T-helper 2 cell treated with Interferon-gamma antibody and Interleukin-4, amounts not matched to agents 100 ng/mL and 5 ng/mL, for 36 hours (primary cell): Measurements from ENCODE around the gene MVP. TPM values are rescaled to one million over a fixed set of nuclear protein-coding genes. Genes with fewer than 3 reads are reported as not detected.

Experiments
- intact Hi-C: fragments of 100-400 bp; cut with micrococcal nuclease; formaldehyde crosslinking; loops from one replicate; pipeline ENCODE4 v1.15.1; 2023
- total RNA-seq: library from RNA; stranded (reverse); gene quantifications from 2 replicates; pipeline ENCODE4 v1.2.3, GENCODE V29; 2022

The MVP gene
- total RNA-seq, 1 donor from 2014 or later = 159 TPM

- intact Hi-C loops = no loop called here
Observed at GRCh38 chr16:29897333-29897732, 77.1 kb downstream of the MVP start.

Other genes with a start within 250 kb of the MVP start
- 431 and 444 TPM in 2 replicates for gene SPN, start 157.2 kb upstream of the MVP start, total RNA-seq
- 11.9 and 12.5 TPM in 2 replicates for gene QPRT, start 141.3 kb upstream of the MVP start, total RNA-seq
- gene C16orf54, start 74.5 kb upstream of the MVP start, total RNA-seq = 64.9 and 65.4 TPM in 2 replicates
- not detected in 2 replicates for gene ZG16, start 42.2 kb upstream of the MVP start, total RNA-seq
- 168 and 169 TPM in 2 replicates for gene KIF22, start 29.7 kb upstream of the MVP start, total RNA-seq
- gene MAZ, start 13.9 kb upstream of the MVP start, total RNA-seq = 462 and 468 TPM in 2 replicates
- 0.95 and 1.1 TPM in 2 replicates for gene PRRT2, start 8.3 kb upstream of the MVP start, total RNA-seq
- gene PAGR1, start 4.3 kb upstream of the MVP start, total RNA-seq = 29.6 and 32.4 TPM in 2 replicates
- 60.2 and 61.4 TPM in 2 replicates for gene CDIPT, start 42.8 kb downstream of the MVP start, total RNA-seq
- not detected in 2 replicates for gene SEZ6L2, start 79.1 kb downstream of the MVP start, total RNA-seq
- 0.16 TPM in 1 of 2 replicates, not detected in the other for gene ASPHD1, start 80.0 kb downstream of the MVP start, total RNA-seq
- 34.0 and 36.1 TPM in 2 replicates for gene KCTD13, start 105.8 kb downstream of the MVP start, total RNA-seq
- 55.9 and 56.1 TPM in 2 replicates for gene TMEM219, start 141.6 kb downstream of the MVP start, total RNA-seq
- 44.2 and 45.3 TPM in 2 replicates for gene TAOK2, start 153.4 kb downstream of the MVP start, total RNA-seq
- 43.0 and 48.2 TPM in 2 replicates for gene HIRIP3, start 175.2 kb downstream of the MVP start, total RNA-seq
- 103 and 106 TPM in 2 replicates for gene INO80E, start 175.8 kb downstream of the MVP start, total RNA-seq
- gene DOC2A, start 190.6 kb downstream of the MVP start, total RNA-seq = 0.25 TPM in 1 of 2 replicates, not detected in the other
- gene C16orf92, start 202.7 kb downstream of the MVP start, total RNA-seq = not detected in 2 replicates
- gene TLCD3B, start 210.8 kb downstream of the MVP start, total RNA-seq = 2.7 and 3.6 TPM in 2 replicates
- gene ALDOA, start 245.3 kb downstream of the MVP start, total RNA-seq = 1,452 and 1,473 TPM in 2 replicates